WTC11 (cell line): ENCODE measurements around the gene CFAP206. TPM values are rescaled to one million over a fixed set of nuclear protein-coding genes. Genes with fewer than 3 reads are reported as not detected.

ENCODE experiments used
- ATAC-seq: fragments of 200-7000 bp; cut with Tn5 transposase; 2 replicates; pipeline ENCODE4 v1.10.0; 2021; ENCODE audit warnings: mild to moderate bottlenecking, moderate library complexity
- CTCF ChIA-PET: fragments of 300-600 bp; sonication (Branson Sonifier 250); formaldehyde crosslinking; loops from one replicate; lab custom pipeline; 2021; ENCODE audit warnings: antibody characterized with exemption; lab: Charles Lee
- POLR2A ChIA-PET: fragments of 350-600 bp; sonication (Branson Sonifier 250); formaldehyde crosslinking; loops from one replicate; lab custom pipeline; 2021; ENCODE audit warnings: antibody characterized with exemption; lab: Charles Lee
- DNase-seq: peaks from one replicate; pipeline ENCODE4 v3.0.0; 2021; ENCODE audit warnings: low spot score
- H3K27ac Mint-ChIP-seq: 2 replicates; pipeline ENCODE4 v1.8.0; 2021; ENCODE audit warnings: mixed read lengths
- H3K27me3 Mint-ChIP-seq: 2 replicates; pipeline ENCODE4 v1.8.0; 2021; ENCODE audit warnings: low read depth, mild to moderate bottlenecking, moderate library complexity, mixed read lengths
- H3K36me3 Mint-ChIP-seq: 2 replicates; pipeline ENCODE4 v1.8.0; 2021; ENCODE audit warnings: mixed read lengths
- H3K4me1 Mint-ChIP-seq: 2 replicates; pipeline ENCODE4 v1.8.0; 2022; ENCODE audit warnings: mixed read lengths
- H3K4me3 Mint-ChIP-seq: 2 replicates; pipeline ENCODE4 v1.8.0; 2021; ENCODE audit warnings: mild to moderate bottlenecking, moderate library complexity, mixed read lengths
- H3K9me3 Mint-ChIP-seq: 2 replicates; pipeline ENCODE4 v1.8.0; 2021; ENCODE audit warnings: mixed read lengths
- CREB1 ChIP-seq: sonication (generic); formaldehyde crosslinking; IDR thresholded peaks from 2 replicates; pipeline ENCODE4 v1.8.0; 2023; ENCODE audit warnings: mild to moderate bottlenecking, missing genetic modification reagents
- EMX1 ChIP-seq: fragments of 250-450 bp; sonication (Bioruptor Pico); IDR thresholded peaks from 2 replicates; pipeline ENCODE4 v1.8.0; 2021; ENCODE audit warnings: mild to moderate bottlenecking
- ESRRA ChIP-seq: sonication (generic); formaldehyde crosslinking; IDR thresholded peaks from 2 replicates; pipeline ENCODE4 v1.8.1; 2022; ENCODE audit warnings: mild to moderate bottlenecking, missing genetic modification reagents, borderline replicate concordance
- FOXJ3 ChIP-seq: sonication (generic); formaldehyde crosslinking; IDR thresholded peaks from 2 replicates; pipeline ENCODE4 v1.9.0; 2021; ENCODE audit warnings: missing genetic modification reagents, mild to moderate bottlenecking, borderline replicate concordance
- FOXP1 ChIP-seq: sonication (generic); formaldehyde crosslinking; IDR thresholded peaks from 2 replicates; pipeline ENCODE4 v1.8.0; 2022; ENCODE audit warnings: missing genetic modification reagents, mild to moderate bottlenecking, moderate library complexity, borderline replicate concordance
- GABPB1 ChIP-seq: sonication (generic); formaldehyde crosslinking; IDR thresholded peaks from 2 replicates; pipeline ENCODE4 v1.8.1; 2023; ENCODE audit warnings: mild to moderate bottlenecking, missing genetic modification reagents
- NFE2L1 ChIP-seq: sonication (generic); formaldehyde crosslinking; IDR thresholded peaks from 2 replicates; pipeline ENCODE4 v1.8.1; 2023; ENCODE audit warnings: missing genetic modification reagents
- TCF7 ChIP-seq: sonication (generic); formaldehyde crosslinking; IDR thresholded peaks from 2 replicates; pipeline ENCODE4 v1.8.0; 2022; ENCODE audit warnings: mild to moderate bottlenecking, low read depth, missing genetic modification reagents, moderate library complexity
- ZBTB21 ChIP-seq: sonication (generic); formaldehyde crosslinking; IDR thresholded peaks from 2 replicates; pipeline ENCODE4 v1.8.1; 2023; ENCODE audit warnings: mild to moderate bottlenecking, missing genetic modification reagents, borderline replicate concordance
- ZNF219 ChIP-seq: sonication (generic); formaldehyde crosslinking; IDR thresholded peaks from 2 replicates; pipeline ENCODE4 v1.8.0; 2023; ENCODE audit warnings: missing genetic modification reagents, mild to moderate bottlenecking, borderline replicate concordance
- ZNF232 ChIP-seq: sonication (generic); formaldehyde crosslinking; IDR thresholded peaks from 2 replicates; pipeline ENCODE4 v1.8.0; 2022; ENCODE audit warnings: mild to moderate bottlenecking, missing genetic modification reagents
- total RNA-seq: library from RNA; stranded (reverse); gene quantifications from 3 replicates; pipeline ENCODE4 v1.2.3, GENCODE V29; 2021
- TF ChIP-seq, protein P1 (sequence below): fragments of 200-600 bp; IDR thresholded peaks from 2 replicates; pipeline ENCODE4 v1.8.0; 2022; ENCODE audit warnings: antibody characterized with exemption
- TF ChIP-seq, protein P2 (sequence below): sonication (generic); formaldehyde crosslinking; IDR thresholded peaks from 2 replicates; pipeline ENCODE4 v1.8.1; 2023; ENCODE audit warnings: mild to moderate bottlenecking, moderate library complexity, missing genetic modification reagents
- TF ChIP-seq, protein P3 (sequence below): sonication (generic); formaldehyde crosslinking; IDR thresholded peaks from 2 replicates; pipeline ENCODE4 v1.8.1; 2022; ENCODE audit warnings: low read depth, mild to moderate bottlenecking, moderate library complexity, missing genetic modification reagents, borderline replicate concordance
- TF ChIP-seq, protein P4 (sequence below): fragments of 250-450 bp; sonication (Bioruptor Pico); IDR thresholded peaks from 2 replicates; pipeline ENCODE4 v1.9.0; 2021; ENCODE audit warnings: mild to moderate bottlenecking
- TF ChIP-seq, protein P5 (sequence below): sonication (generic); formaldehyde crosslinking; IDR thresholded peaks from 2 replicates; pipeline ENCODE4 v1.8.1; 2023; ENCODE audit warnings: mild to moderate bottlenecking, missing genetic modification reagents, moderate library complexity
- TF ChIP-seq, protein P6 (sequence below): fragments of 250-450 bp; sonication (Bioruptor Pico); IDR thresholded peaks from 2 replicates; pipeline ENCODE4 v2.1.2; 2022; ENCODE audit warnings: mild to moderate bottlenecking, moderate library complexity

The CFAP206 gene
- total RNA-seq, 1 experiment from 2014 or later: not detected

DNA sequence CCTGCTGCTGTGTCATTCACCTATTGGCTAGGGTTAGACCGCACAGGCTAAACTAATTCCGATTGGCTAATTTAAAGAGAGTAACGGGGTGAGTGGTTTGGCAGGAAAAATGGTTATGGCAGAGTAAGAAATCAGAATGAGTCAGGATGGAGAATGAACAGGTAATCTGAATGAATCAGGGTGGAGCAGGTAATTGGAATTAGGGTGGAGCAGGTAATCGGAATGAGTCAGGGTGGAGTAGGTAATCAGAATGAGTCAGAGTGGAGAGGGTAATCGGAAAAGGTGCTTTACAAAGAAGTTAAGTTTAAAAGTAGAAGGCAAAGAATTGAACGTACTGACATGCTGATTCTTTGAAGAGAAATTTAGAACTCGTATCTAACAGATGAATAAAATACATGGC lies 76.7 kb downstream of the CFAP206 start:
- peak overlapping the region; percentile 8; the same call in 1 of the 2 replicates for H3K27ac Mint-ChIP-seq
- H3K4me3 Mint-ChIP-seq: no peak overlapping the region
- no peak for ATAC-seq
- DNase-seq: no peak
- TF ChIP-seq ZBTB21 (CRISPR knock-in tag): no peak
- TF ChIP-seq ESRRA (CRISPR knock-in tag): no peak
- no peak for TF ChIP-seq CREB1
- no peak for TF ChIP-seq FOXP1 (CRISPR knock-in tag)
- TF ChIP-seq, protein P1, sequence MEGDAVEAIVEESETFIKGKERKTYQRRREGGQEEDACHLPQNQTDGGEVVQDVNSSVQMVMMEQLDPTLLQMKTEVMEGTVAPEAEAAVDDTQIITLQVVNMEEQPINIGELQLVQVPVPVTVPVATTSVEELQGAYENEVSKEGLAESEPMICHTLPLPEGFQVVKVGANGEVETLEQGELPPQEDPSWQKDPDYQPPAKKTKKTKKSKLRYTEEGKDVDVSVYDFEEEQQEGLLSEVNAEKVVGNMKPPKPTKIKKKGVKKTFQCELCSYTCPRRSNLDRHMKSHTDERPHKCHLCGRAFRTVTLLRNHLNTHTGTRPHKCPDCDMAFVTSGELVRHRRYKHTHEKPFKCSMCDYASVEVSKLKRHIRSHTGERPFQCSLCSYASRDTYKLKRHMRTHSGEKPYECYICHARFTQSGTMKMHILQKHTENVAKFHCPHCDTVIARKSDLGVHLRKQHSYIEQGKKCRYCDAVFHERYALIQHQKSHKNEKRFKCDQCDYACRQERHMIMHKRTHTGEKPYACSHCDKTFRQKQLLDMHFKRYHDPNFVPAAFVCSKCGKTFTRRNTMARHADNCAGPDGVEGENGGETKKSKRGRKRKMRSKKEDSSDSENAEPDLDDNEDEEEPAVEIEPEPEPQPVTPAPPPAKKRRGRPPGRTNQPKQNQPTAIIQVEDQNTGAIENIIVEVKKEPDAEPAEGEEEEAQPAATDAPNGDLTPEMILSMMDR: no peak
- no peak for TF ChIP-seq ZNF219 (CRISPR knock-in tag)
- no peak for TF ChIP-seq TCF7 (CRISPR knock-in tag)
- no peak for TF ChIP-seq NFE2L1
- TF ChIP-seq, protein P2, sequence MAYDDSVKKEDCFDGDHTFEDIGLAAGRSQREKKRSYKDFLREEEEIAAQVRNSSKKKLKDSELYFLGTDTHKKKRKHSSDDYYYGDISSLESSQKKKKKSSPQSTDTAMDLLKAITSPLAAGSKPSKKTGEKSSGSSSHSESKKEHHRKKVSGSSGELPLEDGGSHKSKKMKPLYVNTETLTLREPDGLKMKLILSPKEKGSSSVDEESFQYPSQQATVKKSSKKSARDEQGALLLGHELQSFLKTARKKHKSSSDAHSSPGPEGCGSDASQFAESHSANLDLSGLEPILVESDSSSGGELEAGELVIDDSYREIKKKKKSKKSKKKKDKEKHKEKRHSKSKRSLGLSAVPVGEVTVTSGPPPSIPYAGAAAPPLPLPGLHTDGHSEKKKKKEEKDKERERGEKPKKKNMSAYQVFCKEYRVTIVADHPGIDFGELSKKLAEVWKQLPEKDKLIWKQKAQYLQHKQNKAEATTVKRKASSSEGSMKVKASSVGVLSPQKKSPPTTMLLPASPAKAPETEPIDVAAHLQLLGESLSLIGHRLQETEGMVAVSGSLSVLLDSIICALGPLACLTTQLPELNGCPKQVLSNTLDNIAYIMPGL: no peak
- TF ChIP-seq, protein P3, sequence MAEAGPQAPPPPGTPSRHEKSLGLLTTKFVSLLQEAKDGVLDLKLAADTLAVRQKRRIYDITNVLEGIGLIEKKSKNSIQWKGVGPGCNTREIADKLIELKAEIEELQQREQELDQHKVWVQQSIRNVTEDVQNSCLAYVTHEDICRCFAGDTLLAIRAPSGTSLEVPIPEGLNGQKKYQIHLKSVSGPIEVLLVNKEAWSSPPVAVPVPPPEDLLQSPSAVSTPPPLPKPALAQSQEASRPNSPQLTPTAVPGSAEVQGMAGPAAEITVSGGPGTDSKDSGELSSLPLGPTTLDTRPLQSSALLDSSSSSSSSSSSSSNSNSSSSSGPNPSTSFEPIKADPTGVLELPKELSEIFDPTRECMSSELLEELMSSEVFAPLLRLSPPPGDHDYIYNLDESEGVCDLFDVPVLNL (CRISPR knock-in tag): no peak
- TF ChIP-seq, protein P4, sequence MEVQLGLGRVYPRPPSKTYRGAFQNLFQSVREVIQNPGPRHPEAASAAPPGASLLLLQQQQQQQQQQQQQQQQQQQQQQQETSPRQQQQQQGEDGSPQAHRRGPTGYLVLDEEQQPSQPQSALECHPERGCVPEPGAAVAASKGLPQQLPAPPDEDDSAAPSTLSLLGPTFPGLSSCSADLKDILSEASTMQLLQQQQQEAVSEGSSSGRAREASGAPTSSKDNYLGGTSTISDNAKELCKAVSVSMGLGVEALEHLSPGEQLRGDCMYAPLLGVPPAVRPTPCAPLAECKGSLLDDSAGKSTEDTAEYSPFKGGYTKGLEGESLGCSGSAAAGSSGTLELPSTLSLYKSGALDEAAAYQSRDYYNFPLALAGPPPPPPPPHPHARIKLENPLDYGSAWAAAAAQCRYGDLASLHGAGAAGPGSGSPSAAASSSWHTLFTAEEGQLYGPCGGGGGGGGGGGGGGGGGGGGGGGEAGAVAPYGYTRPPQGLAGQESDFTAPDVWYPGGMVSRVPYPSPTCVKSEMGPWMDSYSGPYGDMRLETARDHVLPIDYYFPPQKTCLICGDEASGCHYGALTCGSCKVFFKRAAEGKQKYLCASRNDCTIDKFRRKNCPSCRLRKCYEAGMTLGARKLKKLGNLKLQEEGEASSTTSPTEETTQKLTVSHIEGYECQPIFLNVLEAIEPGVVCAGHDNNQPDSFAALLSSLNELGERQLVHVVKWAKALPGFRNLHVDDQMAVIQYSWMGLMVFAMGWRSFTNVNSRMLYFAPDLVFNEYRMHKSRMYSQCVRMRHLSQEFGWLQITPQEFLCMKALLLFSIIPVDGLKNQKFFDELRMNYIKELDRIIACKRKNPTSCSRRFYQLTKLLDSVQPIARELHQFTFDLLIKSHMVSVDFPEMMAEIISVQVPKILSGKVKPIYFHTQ (CRISPR knock-in tag): no peak
- no peak for TF ChIP-seq GABPB1 (CRISPR knock-in tag)
- TF ChIP-seq, protein P5, sequence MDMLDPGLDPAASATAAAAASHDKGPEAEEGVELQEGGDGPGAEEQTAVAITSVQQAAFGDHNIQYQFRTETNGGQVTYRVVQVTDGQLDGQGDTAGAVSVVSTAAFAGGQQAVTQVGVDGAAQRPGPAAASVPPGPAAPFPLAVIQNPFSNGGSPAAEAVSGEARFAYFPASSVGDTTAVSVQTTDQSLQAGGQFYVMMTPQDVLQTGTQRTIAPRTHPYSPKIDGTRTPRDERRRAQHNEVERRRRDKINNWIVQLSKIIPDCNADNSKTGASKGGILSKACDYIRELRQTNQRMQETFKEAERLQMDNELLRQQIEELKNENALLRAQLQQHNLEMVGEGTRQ (CRISPR knock-in tag): no peak
- no peak for TF ChIP-seq FOXJ3
- no peak for TF ChIP-seq ZNF232 (CRISPR knock-in tag)
- no peak for TF ChIP-seq EMX1 (CRISPR knock-in tag)
- TF ChIP-seq, protein P6, sequence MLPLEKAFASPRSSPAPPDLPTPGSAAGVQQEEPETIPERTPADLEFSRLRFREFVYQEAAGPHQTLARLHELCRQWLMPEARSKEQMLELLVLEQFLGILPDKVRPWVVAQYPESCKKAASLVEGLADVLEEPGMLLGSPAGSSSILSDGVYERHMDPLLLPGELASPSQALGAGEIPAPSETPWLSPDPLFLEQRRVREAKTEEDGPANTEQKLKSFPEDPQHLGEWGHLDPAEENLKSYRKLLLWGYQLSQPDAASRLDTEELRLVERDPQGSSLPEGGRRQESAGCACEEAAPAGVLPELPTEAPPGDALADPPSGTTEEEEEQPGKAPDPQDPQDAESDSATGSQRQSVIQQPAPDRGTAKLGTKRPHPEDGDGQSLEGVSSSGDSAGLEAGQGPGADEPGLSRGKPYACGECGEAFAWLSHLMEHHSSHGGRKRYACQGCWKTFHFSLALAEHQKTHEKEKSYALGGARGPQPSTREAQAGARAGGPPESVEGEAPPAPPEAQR (CRISPR knock-in tag): no peak
- peaks cover 3% of the 10 kb centered on the region; the same call in 1 of the 2 replicates for H3K36me3 Mint-ChIP-seq
- H3K9me3 Mint-ChIP-seq: peaks cover 5% of the 10 kb centered on the region
- CTCF ChIA-PET: interaction anchor here (1.0 kb wide), 7 partner anchors 12 to 419 kb away, joined by 3 to 6 read pairs (median 4); no protein-coding TSS in a partner anchor
- peaks cover 24% of the 10 kb centered on the region for H3K4me1 Mint-ChIP-seq
- no peaks in the 10 kb centered on the region for H3K27me3 Mint-ChIP-seq
- POLR2A ChIA-PET: interaction anchor here (0.6 kb wide), 1 partner anchor 10 kb away, joined by 3 read pairs; no protein-coding TSS in a partner anchor
